GM23338 (cell line): ENCODE results near the gene CD244.

Experiments used
- EZH2 ChIP-seq: fragments of 200-600 bp; sonication (generic); IDR thresholded peaks from one replicate; pipeline ENCODE4 v1.8.0; 2017; ENCODE audit warnings: antibody characterized with exemption, mild to moderate bottlenecking, low read depth; ENCODE audit not compliant: unreplicated experiment
- TF ChIP-seq, protein P1 (sequence below), 2 experiments: fragments of 200-600 bp in 1 of 2; sonication (generic) in 1 of 2; conservative IDR thresholded peaks; 2 replicates each; pipeline versions ENCODE4 v1.5.1 to v1.6.1; 2016 to 2017; ENCODE audit warnings: antibody characterized with exemption in 2 of 2, low read depth in 2 of 2, mild to moderate bottlenecking in 2 of 2, moderate library complexity in 1 of 2

DNA sequence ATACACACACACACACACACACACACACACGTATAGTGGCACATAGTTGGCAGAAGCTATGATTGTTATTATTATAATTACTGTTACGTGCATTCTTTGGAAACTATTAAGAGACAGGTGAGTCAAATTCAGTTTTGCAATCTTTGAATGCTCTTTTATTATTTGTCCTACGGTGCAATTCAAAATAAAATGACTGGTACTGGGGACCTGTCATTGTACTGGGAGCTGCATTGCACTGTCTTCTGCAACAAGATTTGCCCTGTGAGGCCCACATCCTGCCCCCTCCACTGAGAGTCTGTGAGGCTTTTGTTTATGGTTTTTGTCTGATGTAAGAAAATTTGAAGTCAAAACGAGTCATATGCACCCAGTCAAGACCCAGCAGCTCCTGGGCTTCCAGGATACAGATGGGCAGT is 64.8 kb downstream of the CD244 start:
- TF ChIP-seq, protein P1, sequence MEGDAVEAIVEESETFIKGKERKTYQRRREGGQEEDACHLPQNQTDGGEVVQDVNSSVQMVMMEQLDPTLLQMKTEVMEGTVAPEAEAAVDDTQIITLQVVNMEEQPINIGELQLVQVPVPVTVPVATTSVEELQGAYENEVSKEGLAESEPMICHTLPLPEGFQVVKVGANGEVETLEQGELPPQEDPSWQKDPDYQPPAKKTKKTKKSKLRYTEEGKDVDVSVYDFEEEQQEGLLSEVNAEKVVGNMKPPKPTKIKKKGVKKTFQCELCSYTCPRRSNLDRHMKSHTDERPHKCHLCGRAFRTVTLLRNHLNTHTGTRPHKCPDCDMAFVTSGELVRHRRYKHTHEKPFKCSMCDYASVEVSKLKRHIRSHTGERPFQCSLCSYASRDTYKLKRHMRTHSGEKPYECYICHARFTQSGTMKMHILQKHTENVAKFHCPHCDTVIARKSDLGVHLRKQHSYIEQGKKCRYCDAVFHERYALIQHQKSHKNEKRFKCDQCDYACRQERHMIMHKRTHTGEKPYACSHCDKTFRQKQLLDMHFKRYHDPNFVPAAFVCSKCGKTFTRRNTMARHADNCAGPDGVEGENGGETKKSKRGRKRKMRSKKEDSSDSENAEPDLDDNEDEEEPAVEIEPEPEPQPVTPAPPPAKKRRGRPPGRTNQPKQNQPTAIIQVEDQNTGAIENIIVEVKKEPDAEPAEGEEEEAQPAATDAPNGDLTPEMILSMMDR (conservative IDR thresholded peaks at IDR 0.05; ENCODE audit: low read depth in 2 of 2) = no peak
- no peak for TF ChIP-seq EZH2
